HT-29 (cell line): Measurements from ENCODE around the gene REP15. TPM values are rescaled to one million over a fixed set of nuclear protein-coding genes. Genes with fewer than 3 reads are reported as not detected.

Experiments
- total RNA-seq: library from RNA; depleted of rRNA; stranded (reverse); fragments of >200 nt; shearing (Covaris generic); gene quantifications from 2 replicates; pipeline ENCODE4 v1.2.3, GENCODE V29; 2014; rRNA removed

Gene REP15
- total RNA-seq, 1 experiment from 2014 or later, result 0.38 TPM

Other genes starting within 250 kb of the REP15 start
- gene SMCO2, start 249.7 kb upstream of the REP15 start, total RNA-seq, result 0.16 TPM in 1 of 2 replicates, not detected in the other
- gene PPFIBP1, start 172.2 kb upstream of the REP15 start, total RNA-seq, result 17.6 and 18.4 TPM in 2 replicates
- 61.5 and 63.1 TPM in 2 replicates for gene MRPS35, start 14.4 kb downstream of the REP15 start, total RNA-seq
- gene KLHL42, start 83.8 kb downstream of the REP15 start, total RNA-seq, result 39.5 and 42.4 TPM in 2 replicates
- gene MANSC4, start 83.8 kb downstream of the REP15 start, total RNA-seq, result not detected in 2 replicates